NB4 (cell line): ENCODE measurements around the gene OBSCN.

ENCODE experiments used
- DNase-seq: peaks from one replicate; pipeline ENCODE4 v3.0.0; 2010; ENCODE audit warnings: low read depth
- H3K4me3 ChIP-seq: one replicate; pipeline ENCODE4 v1.5.1; 2011; ENCODE audit warnings: mild to moderate bottlenecking, low read depth, low read length, moderate library complexity
- CTCF ChIP-seq: IDR thresholded peaks from one replicate; pipeline ENCODE4 v1.5.1; 2012; ENCODE audit warnings: low read depth, low read length
- MAX ChIP-seq: IDR thresholded peaks from 2 replicates; pipeline ENCODE4 v1.6.1; 2011; ENCODE audit warnings: low read depth, low read length
- MYC ChIP-seq: IDR thresholded peaks from 2 replicates; pipeline ENCODE4 v1.6.1; 2011; ENCODE audit warnings: low read depth, low read length
- POLR2A ChIP-seq: IDR thresholded peaks from 2 replicates; pipeline ENCODE4 v1.6.1; 2011; ENCODE audit warnings: mild to moderate bottlenecking; ENCODE audit not compliant: insufficient read length; ENCODE audit errors: extremely low read depth

OBSCN gene

GRCh38 chr1:228414511-228415211 lies 206.8 kb downstream of the OBSCN start:
- DNase-seq = no peak

GRCh38 chr1:228415221-228415620 lies 207.4 kb downstream of the OBSCN start:
- TF ChIP-seq MYC (no peak), POLR2A (no peak), MAX (no peak), CTCF (no peak)
- H3K4me3 ChIP-seq = no peak overlapping the region
- DNase-seq = no peak

More at GRCh38 chr1:228414511-228415211, 206.8 kb downstream of the OBSCN start:
- no peak overlapping the region for H3K4me3 ChIP-seq
- no peak for TF ChIP-seq MYC

GRCh38 chr1:228415853-228416216 lies 208.0 kb downstream of the OBSCN start:
- no peak for DNase-seq
- TF ChIP-seq CTCF = no peak
- no peak for TF ChIP-seq POLR2A
- TF ChIP-seq MYC = no peak
- no peak for TF ChIP-seq MAX
- H3K4me3 ChIP-seq = no peak overlapping the region

GRCh38 chr1:228416217-228416933 lies 208.5 kb downstream of the OBSCN start, which contains the start of gene TRIM17:
Gene TRIM17, minus strand, starts transcription at chr1:228416861. Its CDS starts 1,789 bp downstream, at chr1:228415072.
- no peak within 1 kb of the TSS for H3K4me3 ChIP-seq
- peak; percentile 40 for DNase-seq
- no peak for TF ChIP-seq POLR2A
- TF ChIP-seq MYC = no peak
- TF ChIP-seq MAX = no peak
- TF ChIP-seq CTCF = no peak

GRCh38 chr1:228417061-228417460 lies 209.2 kb downstream of the OBSCN start:
- no peak for DNase-seq

More at GRCh38 chr1:228417061-228417460, 209.2 kb downstream of the OBSCN start:
- H3K4me3 ChIP-seq = no peak overlapping the region
- TF ChIP-seq MAX (no peak), POLR2A (no peak), MYC (no peak), CTCF (no peak)
